ENCODE results near the gene PRPF40B.

The PRPF40B gene

DNA sequence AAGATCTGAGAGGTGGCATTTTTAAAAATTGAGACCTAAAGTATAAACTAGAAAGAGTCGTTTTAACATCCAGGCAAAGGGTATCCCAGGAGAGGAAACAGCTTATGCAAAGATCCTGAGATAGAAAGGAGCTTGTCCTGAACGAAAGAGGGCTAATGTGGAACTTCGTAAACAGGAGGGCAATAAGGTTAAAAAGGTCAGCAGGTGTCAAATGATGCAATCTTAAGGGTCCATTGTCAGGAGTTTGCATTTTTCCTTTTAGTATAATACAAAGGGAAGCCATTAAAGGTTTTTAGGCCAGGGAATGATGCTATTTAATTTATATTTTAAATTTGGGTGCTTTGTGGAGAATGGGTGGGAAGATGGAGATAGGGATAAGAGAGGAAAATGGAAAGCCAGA, 69.5 kb downstream of the PRPF40B start:
- no peak for TF ChIP-seq PAX5 (IDR thresholded peaks at IDR 0.05; ENCODE audit: insufficient read depth, low read length, severe bottlenecking)
- no peak for TF ChIP-seq POLR2A (IDR thresholded peaks at IDR 0.05; ENCODE audit: low read depth, low read length)
- TF ChIP-seq POU2F2 (IDR thresholded peaks at IDR 0.05; ENCODE audit: low read depth, low read length) = no peak
- no peak for TF ChIP-seq TAF1 (IDR thresholded peaks at IDR 0.05; ENCODE audit: low read depth, low read length)
- no peak for DNase-seq (ENCODE audit: insufficient read length, low spot score)
- FAIRE-seq = no peak

DNA sequence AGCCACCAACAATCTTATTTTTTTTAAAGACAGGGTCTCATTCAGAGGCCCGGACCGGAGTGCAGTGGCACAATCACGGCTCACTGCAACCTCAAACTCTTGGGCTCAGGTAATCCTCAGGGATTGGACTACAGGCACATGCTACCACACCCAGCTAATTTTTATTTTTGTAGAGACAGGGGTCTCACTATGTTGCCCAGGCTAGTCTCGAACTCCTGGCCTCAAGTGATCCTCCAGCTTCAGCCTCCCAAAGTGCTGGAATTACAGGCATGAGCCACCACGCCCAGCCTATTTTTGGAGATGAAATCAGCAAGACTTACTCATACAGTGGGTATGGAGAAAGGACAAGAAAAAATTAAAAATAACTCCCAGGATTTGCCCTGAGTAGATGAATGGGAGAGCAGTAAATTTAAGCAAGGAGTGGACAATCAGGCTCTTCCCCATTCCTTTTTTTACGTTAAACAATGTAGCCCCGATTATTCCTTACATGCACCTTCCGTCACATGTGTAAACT, 70.6 kb downstream of the PRPF40B start:
- DNase-seq (ENCODE audit: insufficient read length, low spot score) = no peak
- no peak for FAIRE-seq
- TF ChIP-seq TAF1 (IDR thresholded peaks at IDR 0.05; ENCODE audit: low read depth, low read length) = no peak
- TF ChIP-seq POLR2AphosphoS5 (IDR thresholded peaks at IDR 0.05; ENCODE audit: low read depth, low read length) = no peak

Data from GM12891 (cell line).